Stomach (tissue), 4 donors: Measurements from ENCODE around the gene LRP1.

Experiments used
- EP300 ChIP-seq: sonication (generic); formaldehyde crosslinking; IDR thresholded peaks from one replicate; pipeline ENCODE4 v1.6.1; 2017; ENCODE audit warnings: antibody characterized with exemption
- POLR2A ChIP-seq, 4 donors: fragments of 450-650 bp; IDR thresholded peaks; one replicate each; pipeline ENCODE4 v1.6.1; 2016; ENCODE audit warnings: antibody characterized with exemption in 4 of 4, control low read depth in 2 of 4, mild to moderate bottlenecking in 1 of 4, moderate library complexity in 1 of 4
- POLR2AphosphoS5 ChIP-seq, 3 donors: sonication (generic); formaldehyde crosslinking; IDR thresholded peaks; one replicate each; pipeline ENCODE4 v1.6.1; 2016; ENCODE audit warnings: antibody characterized with exemption in 3 of 3
- TF ChIP-seq, protein P1 (sequence below), 7 experiments: fragments of 450-650 bp in 4 of 7; fragments of 200-600 bp in 3 of 7; sonication (generic) in 3 of 7; IDR thresholded peaks; one replicate each; pipeline ENCODE4 v1.5.1; 2016 to 2019; ENCODE audit warnings: antibody characterized with exemption in 7 of 7, control low read depth in 2 of 7, mild to moderate bottlenecking in 1 of 7

DNA sequence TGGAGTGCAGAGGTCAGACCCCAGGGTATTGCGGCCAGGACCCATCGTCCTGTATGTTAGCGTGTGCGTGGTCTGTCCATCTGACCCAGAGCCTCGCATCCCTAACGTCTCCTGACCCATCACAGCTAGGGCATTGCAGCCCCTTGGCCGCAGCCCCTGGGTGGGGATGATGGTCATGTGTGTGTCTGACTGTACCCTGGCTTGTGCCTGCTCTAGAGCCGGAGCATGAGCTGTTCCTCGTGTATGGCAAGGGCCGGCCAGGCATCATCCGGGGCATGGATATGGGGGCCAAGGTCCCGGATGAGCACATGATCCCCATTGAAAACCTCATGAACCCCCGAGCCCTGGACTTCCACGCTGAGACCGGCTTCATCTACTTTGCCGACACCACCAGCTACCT is 29.9 kb downstream of the LRP1 start:
- TF ChIP-seq POLR2AphosphoS5 (IDR thresholded peaks at IDR 0.05) (no peak), POLR2A (IDR thresholded peaks at IDR 0.05) (no peak), EP300 (no peak)
- TF ChIP-seq, protein P1, sequence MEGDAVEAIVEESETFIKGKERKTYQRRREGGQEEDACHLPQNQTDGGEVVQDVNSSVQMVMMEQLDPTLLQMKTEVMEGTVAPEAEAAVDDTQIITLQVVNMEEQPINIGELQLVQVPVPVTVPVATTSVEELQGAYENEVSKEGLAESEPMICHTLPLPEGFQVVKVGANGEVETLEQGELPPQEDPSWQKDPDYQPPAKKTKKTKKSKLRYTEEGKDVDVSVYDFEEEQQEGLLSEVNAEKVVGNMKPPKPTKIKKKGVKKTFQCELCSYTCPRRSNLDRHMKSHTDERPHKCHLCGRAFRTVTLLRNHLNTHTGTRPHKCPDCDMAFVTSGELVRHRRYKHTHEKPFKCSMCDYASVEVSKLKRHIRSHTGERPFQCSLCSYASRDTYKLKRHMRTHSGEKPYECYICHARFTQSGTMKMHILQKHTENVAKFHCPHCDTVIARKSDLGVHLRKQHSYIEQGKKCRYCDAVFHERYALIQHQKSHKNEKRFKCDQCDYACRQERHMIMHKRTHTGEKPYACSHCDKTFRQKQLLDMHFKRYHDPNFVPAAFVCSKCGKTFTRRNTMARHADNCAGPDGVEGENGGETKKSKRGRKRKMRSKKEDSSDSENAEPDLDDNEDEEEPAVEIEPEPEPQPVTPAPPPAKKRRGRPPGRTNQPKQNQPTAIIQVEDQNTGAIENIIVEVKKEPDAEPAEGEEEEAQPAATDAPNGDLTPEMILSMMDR (IDR thresholded peaks at IDR 0.05): no peak
